Activated T-cell treated with anti-CD3 and anti-CD28 coated beads for 4 hours (primary cell): ENCODE results near the gene E2F1.

Experiments used
- DNase-seq: peaks from one replicate; pipeline ENCODE4 v3.0.0-alpha.2; 2020

Gene E2F1

DNA sequence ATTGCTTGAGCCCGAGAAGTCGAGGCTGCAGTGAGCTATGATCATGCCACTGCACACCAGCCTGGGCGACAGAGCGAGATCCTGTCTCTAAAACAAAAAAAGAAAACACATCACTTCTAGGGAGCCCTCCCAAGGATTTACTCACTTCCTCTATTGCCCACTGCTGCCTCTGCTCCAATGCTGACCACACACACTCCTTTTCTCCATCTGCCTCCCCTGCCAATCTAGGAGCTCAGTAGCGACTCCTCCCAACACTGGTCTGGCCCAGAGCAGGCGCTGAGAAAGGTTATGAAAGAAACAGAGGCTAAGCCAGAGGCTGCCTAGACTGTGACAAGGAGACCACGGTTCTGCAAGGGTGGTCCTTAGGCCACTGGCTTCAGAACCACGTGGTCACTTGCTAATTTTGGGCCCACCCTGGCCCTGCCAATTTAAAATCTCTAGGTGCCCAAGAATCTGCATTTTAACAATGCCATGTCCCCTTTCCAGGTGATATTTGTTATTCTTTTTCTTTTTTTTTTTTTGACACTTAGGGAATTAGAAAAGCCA is 1.3 kb upstream of the E2F1 start:
- DNase-seq = no peak

DNA sequence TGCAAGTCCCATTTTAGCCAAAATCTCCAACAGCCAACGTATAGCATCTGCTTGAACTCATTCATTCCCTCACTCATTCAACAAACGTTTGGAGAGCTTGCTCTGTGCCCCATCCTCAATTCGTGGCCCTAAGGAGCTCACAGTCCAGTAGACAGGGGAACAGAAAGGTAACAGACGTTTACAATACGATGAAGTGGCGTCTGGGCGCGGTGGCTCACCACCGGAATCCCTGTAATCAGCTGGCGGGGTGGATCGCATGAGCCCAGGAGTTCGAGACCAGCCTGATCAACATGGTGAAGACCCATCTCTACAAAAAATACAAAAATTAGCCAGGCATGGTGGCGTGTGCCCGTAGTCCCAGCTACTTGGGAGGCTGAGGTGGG is 790 bp upstream of the E2F1 start:
- no peak for DNase-seq

DNA sequence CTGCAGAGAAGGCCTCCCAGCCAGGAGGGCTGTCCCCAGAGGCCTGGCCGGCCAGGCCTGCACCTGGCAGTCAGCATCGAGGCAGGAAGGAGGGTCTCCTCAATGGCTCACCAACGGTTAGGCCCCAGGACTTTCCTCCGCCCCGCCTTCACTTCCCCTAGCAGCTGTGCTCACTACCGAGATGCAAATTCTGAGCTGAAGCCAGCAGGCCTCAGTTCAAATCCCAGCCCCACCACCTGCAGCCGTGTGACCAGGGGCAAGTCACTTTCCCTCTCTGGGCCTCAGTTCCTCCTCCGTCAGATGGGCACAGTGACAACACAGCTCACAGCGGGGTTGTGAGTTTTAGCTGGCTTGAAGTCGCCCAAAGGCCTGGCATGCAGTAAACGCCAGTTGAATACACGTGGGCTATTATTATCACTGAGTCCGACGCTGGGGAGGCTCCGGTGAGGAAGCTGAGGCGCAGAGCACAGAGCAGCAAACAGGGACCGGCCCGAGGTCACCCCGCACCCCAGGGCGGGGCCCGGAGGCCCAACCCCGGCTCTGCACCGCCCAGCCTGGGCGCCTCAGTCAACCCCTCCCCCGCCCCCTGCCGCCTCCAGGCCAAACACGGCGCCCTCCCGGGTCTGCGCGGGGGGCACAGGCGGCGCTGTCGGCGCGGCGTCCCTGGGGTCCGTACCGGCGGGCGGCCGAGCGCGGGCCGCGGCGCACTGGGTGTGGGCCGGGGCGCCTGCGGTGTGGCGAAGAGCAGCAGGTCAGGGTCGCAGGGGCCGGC is 671 bp downstream of the E2F1 start:
- DNase-seq = no peak

DNA sequence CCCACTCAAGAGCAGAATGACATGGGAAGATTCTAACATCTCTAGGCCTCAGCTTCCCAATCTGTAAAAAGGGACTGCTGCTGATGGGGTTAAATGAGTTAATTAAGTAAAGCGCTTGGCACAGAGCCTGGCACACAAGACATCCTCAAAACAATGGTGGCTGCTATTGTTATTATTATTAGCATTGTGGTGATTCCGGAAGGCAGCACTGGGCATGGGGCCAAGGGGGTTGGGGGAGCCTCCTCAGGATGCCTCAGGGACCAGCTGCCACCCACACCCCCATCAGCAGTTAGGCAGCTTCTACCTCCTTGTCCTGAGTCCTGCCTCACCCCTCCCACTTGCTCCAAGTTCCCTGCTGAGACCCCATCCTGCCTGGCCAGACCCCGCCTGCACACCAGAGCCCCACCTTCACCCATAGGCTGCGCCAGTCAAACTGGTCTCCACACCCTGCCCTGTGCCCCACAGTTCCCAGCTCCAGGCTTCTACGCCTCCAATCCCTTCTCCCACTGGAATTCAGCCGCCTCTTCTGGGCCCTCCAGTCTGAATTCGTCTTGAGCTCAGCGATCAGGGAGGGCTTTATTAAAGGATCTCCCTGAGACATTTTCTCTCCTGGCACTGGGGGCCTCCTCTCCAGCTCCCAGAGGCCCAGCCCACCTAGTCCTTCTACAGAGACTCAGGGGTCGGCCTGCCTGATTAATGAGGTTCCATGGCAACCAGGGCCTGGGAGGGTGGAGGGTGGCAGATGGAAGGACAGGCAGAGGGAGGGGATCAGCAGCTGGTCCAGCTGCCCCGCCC is 1.5 kb downstream of the E2F1 start:
- DNase-seq = no peak

DNA sequence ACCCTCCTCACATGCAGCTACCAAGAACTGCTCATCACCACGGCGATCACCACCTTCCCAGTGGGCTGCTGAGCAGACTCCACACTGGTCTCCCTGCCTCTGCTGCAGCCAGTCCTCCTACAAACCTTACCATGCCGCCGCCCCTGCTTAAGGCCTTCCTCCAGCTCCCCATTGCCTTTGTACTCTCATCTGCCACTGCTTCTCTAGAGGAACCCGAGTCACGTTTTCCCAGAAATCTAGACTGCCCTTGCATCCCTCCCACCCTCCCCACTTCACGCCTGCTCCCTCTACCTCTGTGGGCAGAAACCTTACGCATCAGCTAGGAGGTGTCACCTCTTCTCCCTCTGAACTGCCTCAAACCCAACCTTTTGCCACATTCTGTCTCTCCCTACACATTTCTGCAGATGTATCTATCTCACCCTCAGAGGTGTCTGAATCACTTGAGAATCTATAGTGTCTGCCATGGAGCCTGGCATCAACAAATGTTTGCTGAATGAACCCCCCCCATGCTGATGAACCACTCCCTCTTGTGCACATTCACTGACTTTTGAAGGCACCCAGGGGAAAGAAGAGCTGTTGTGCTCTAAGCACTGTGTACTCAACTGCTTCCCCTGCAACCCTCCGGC is 4.3 kb downstream of the E2F1 start:
- DNase-seq = no peak

DNA sequence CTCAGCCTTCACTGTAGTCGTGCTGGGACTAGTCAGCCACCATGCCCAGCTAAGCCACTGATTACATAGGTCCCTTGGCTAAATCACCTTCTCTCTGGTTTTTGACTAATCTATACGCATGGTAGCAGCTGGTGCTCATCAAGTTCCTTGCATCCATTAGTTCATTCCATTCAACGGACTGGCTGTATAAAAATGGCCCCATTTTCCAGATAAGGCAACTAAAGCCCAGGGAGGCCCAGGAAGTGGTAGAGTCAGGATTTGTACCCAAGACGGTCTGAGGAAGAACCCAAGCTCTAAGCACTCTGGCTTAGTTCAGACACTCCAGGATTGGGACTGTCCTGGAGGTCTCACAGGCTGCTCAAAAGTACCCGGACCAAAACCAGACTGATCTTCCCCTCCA is 4.9 kb downstream of the E2F1 start:
- no peak for DNase-seq

DNA sequence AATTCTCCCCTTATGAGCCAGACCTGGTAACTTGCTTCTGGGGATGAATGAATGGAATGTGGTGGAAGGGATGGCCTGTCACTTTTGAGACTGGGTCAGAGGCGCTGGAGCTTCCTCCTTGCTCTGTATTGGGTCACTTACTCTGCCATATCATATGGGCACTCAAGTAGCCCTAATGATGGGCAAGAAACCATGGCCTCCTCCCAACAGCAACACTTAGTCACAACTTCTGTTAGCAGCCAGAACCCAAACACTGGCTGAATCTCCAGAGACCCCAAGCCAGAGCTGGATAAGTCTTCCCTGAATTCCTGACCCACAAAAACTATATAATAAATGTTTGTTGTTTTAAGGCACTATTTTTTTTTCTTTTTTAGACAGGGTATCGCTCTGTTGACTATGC is 5.5 kb downstream of the E2F1 start:
- no peak for DNase-seq

DNA sequence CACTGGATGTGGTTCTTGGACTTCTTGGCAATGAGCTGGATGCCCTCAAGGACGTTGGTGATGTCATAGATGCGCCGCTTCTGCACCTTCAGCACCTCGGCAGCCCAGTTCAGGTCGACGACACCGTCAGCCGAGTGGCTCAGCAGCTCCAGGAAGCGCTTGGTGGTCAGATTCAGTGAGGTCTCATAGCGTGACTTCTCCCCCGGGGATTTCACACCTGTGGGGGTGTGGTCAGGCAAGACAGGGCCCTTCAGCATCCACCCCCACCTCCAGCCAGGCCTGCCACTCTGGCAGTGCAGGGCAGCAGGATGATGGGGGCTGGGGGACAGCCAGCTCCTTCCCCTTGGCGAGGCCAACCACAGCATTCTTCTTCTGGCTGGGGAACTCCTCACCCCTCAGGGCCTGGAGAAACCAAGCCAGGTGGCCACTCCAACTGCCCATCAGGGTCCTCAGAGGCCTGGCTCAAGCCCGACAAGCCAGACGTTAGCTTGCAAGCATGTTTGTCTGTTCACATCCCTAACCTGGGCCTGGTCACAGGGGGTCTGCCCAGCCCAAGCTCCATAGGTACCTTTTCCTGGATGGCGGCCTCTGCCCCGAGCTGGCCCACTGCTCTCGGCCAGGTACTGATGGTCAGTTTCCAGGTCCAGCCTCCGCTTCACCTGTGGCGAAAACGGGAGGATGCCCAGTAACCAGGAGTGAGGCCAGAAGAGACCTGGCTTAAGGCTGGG is 6.3 kb downstream of the E2F1 start:
- DNase-seq = no peak

DNA sequence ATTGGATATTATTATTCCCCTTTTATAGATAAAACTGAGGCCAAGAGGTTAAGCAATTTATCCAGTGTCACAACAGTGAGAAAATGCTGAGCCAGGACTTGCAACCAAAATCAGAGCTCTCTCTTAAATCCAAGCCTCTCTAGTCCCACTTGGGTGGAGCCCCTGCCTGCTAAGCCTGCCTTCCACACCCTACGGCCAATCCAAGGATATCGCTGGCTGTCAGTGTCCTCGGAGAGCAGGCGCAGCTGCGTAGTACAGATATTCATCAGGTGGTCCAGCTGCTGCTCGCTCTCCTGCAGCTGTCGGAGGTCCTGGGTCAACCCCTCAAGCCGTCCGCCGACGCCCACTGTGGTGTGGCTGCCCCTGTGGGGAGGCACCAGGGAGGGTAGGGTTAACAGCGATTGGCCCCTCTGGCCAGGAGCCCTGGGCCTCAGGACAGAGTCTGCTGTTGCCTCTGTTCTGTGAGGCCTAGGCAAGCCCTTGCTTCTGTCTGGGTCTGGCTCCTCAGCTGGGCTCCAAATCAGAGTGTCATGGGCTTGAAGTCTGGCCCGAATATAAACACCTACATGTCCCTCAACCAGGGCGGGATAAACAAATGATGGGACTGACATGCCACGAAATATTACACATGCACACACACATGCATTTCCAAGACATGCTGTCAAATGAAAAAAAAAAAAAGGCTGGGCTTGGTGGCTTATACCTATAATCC is 8.0 kb downstream of the E2F1 start:
- DNase-seq = no peak

DNA sequence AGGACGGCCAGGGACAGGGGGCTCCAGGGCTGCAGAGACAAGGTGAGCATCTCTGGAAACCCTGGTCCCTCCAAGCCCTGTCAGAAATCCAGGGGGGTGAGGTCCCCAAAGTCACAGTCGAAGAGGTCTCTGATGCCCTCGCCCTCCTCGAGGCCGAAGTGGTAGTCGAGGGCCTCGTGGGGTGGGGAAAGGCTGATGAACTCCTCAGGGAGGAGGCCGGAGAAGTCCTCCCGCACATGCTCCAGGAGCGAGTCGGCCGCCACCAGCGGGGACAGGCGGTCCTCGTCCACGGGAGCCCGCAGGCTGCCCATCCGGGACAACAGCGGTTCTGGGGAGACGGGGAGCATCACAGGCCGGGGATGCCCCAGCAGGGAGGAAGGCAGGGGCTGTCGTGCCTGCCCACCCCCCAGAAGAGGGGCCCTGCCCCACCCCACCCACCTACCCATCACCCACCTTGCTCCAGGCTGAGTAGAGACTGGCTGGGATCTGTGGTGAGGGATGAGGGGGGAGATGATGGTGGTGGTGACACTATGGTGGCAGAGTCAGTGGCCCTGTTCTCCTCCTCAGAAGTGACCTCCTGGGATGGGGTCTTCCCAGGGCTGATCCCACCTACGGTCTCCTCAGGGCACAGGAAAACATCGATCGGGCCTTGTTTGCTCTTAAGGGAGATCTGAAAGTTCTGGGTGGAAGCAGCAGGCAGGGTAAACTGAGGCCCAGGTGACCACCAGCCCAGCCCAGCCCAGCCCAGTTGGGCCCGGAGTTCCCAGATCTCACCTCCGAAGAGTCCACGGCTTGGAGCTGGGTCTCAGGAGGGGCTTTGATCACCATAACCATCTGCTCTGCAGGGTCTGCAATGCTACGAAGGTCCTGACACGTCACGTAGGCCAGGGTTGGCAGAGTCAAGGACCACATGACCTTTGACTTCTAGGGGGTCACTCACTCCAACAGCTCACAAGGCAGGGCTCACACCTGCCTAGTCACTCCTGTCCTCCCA is 9.2 kb downstream of the E2F1 start:
- DNase-seq = no peak

DNA sequence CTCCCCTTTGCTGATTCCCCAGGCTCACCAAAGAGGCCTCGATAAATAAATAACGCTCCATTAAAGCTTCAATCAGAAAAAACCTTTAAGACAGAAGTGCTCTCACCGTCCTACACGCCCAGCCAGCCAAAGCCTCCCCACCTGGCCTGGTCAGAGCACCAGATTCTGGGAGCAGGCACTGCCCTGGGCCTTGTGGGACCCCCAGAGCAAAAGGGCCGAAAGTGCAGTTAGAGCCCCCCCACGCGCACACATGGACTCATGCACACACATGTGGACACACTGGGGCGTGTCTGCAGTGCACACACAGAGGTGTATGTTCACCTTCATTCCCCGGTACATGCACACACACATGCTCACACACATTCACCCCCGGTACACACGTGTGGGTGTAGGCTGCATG is 10.1 kb downstream of the E2F1 start:
- DNase-seq = no peak

DNA sequence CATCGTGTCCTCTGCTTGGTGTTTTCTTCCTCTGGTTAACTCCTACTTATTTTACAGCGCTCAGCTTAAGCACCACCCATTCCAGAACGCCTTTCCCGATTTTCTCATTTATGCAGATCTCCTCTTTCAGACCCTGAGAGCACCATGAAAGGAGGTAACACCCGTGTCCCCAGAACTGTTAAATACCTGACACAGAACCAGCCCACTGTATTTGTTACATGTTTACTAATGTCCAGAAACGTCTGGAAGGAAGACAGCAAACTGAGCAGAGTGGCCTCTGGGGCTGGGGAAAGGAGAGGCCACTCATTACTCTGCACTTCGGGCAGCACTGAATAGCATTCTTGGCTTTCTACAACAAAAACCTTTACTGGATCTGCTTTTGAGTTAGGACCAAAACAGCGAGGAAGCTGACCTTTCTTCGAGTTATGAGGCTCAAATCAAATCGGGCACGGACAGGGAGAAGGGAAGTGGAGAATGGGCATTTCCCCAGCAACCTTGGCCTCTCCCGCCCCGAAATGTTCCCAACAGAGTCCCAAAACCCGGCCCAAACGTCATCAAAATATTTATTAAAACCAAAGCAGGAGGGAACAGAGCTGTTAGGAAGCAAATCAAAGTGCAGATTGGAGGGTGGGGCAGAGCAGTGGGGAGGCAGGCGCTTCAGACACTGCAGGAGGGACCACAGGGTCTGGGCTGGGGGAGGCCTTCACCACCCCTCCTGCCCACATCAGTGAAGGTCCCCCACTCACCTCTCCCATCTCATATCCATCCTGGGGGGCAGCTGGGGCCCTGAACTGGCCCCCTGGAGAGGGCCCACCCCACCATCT is 10.8 kb downstream of the E2F1 start:
- no peak for DNase-seq

DNA sequence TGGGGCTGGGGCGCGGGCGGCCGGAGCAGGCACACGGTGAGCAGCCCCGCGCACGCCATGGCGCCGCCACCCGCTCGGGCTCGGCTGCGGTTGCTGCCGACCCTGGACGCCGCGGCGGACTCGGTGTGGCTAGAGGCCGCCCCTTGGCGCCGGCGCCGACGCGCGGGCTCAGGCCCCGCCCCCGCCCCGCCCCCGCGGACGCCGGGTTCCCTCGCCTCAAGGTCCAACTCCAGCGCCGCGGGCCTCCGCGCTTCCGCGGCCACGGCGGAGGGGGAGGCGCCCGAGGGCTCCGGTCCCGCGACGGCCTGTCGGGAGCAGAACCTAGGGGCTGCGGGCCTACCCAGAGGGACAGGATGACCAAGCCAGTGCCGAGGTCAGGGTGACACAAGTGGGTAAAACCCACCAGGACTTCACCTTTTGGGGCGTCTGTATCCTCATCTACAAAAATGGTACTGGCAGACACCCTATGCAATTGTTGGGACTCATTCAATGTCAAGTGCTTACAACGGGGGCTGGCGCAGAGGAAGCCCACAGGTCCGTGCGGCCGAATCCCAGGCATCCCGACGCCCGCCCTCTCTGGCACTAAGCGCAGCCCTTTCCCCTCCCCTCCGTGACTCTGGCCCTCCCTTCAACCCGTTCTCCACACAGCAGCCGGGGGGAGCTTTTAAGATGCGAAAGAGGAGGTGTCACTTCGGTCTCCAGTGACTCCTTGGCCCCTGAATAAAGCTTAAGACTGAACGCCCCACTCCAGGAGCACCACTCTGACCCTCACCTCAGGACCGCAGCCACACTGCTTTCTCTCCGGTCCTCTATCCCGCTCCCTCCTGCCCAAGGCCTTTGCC is 11.7 kb downstream of the E2F1 start, which contains the start of gene NECAB3:
NECAB3 (minus strand) TSS at position 135 of the 842 bp plus-strand sequence; CDS start at position 59, 76 bp downstream.
- DNase-seq = no peak

DNA sequence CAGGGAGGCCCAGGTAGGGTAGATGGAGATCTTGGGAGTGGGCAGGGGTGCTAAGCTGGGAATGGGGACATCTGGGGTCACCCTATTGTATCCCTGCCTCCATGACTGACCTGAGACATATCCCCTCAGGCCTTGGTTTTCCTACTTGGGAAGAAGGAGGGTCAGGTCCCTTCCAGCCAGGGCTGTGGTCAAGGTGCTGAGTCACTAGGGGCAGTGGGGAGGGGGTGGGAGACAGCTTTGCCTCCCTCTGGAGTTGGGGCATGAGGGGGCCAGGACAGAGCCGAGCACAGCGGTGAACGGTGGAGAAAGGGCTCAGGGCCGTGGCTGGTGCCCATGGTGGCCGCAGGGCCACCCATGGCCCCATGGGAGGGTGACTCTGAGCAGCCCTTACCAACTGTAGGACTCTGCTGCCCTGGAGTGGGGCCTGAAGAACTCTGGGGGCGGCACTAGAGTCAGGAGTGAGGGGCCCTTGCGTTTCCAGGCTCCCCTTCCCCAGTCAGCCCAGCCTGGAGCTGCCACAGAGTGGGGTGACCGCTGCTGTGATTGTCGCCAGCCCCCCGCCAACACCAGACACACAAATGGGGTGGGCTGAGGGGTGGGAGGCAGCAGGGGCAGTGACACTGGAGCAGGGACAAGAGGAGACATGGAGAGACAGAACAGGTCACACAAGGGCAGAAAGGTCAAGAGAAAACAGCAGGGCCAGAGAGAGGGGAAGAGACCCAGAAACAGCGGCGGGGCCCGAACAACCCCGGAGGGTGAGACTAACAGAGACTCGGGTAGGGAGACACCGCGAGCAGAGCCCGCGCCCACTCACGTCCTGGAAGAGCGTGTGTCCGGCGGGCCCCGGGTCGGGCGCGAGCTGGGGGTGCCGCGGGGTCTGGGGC is 12.5 kb downstream of the E2F1 start:
- no peak for DNase-seq

DNA sequence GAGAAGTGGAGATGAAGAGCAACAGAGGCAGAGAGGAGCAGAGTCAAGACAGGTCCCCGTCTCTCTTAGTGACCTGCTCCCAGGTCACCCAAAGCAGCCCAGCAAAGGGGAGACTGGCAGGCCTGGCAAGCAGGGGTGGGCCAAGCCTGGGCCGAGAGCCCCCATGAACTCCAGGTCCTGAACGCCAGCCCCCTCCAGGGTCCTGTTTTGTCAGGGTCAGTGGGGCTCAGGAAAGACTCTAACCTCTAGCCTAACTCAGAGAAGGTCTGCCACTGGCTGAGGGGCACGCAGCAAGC is 13.1 kb downstream of the E2F1 start:
- DNase-seq = no peak

DNA sequence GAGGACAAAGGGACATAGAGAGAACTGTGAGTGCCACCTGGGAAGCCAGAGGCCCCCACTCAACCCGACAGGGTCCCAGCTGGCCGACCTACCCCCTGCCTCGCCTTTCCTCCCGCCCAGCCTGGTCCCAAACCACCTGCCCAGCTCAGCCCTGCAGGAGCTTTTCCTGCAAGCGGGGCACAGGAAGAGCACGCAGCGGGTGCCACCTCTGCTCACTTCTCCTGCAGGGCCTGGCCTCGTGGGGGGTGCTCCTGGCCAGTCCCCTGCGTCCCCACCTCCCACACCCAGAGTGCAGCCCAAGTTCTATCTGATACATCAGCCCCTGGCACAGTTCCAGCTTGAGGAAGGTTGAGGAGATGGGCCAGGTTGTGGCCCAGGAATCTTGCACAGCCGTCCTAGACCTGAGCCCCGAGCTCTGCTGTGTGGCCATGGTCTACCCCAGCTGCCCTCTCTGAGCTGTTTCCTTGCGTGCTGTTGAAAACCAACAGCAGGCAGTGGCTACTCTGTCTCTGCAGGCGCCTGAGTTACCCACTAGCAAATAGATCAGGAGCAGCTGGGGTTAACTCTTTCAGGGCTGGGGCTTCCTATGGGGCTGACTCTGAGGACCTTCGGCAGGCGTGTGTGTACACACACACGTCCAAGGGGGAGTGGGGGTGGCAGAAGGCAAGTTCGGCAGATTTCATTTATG is 13.6 kb downstream of the E2F1 start:
- no peak for DNase-seq

DNA sequence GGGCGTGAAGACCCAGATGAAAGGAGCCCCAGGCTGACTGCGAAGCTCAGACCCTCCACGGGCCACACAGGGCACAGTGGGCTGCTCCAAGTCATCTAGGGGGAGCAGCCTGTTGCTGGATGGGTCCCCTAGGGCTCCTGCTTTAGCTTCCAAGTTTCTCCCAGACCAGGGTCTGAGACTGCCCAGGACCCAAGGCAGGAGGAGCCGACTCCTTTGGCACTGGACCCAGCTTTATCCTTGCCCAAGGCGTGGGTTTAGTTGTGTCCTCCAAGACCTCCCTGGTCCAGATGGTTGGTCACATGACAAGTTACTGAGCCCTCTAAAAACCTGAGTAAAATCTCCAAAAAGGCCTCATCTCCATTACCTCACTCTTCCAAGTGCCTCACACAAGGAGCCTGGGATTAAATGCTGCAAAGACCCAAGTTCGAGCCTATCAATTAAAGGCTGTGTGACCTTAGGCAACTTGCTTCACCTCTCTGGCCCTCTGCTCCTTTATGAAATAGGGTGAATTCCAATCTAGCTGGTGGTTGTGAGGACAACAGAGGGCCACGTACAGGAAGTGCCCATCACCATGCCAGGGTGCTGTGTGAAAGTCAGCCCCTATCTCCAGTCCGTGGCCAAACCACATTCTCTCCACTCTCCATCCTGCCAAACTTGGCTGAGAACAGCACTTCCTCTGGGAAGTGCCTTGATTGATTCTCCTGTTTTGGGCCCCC is 14.5 kb downstream of the E2F1 start:
- no peak for DNase-seq
